HFFc6 (cell line): ENCODE results near the gene GLS2. TPM values are rescaled to one million over a fixed set of nuclear protein-coding genes. Genes with fewer than 3 reads are reported as not detected.
"Not testable (repeated sequence)": the region's sequence is repeated elsewhere in the genome, so short reads cannot be mapped to it uniquely, and the experiment has no call there.

ENCODE experiments used
- DNase-seq: peaks from one replicate; pipeline ENCODE4 v3.0.0-alpha.2; 2018
- H3K27ac Mint-ChIP-seq: 2 replicates; pipeline ENCODE4 v1.8.0; 2020; ENCODE audit warnings: mild to moderate bottlenecking, mixed read lengths
- H3K27me3 Mint-ChIP-seq: 2 replicates; pipeline ENCODE4 v1.8.0; 2021; ENCODE audit warnings: mild to moderate bottlenecking, moderate library complexity, mixed read lengths; ENCODE audit not compliant: insufficient read depth
- H3K36me3 Mint-ChIP-seq: 2 replicates; pipeline ENCODE4 v1.8.0; 2021; ENCODE audit warnings: low read depth, mixed read lengths
- H3K4me1 Mint-ChIP-seq: 2 replicates; pipeline ENCODE4 v1.8.0; 2020; ENCODE audit warnings: low read depth, mixed read lengths
- H3K4me3 Mint-ChIP-seq: 2 replicates; pipeline ENCODE4 v1.8.0; 2020; ENCODE audit warnings: mild to moderate bottlenecking, moderate library complexity, mixed read lengths
- H3K9me3 Mint-ChIP-seq: 2 replicates; pipeline ENCODE4 v1.8.0; 2020; ENCODE audit warnings: mild to moderate bottlenecking, mixed read lengths
- total RNA-seq, 6 experiments: library from RNA; stranded (reverse); fragmentation: NEBNext Ultra II Directional; extraction: Animal tissue kit (Norgen Biotek cat#: 25700); gene quantifications; 2 replicates in 1 of 6; 3 replicates in 5 of 6; pipeline ENCODE4 v1.2.3, GENCODE V29; 2021
- TF ChIP-seq, protein P1 (sequence below): fragments of 200-600 bp; sonication (generic); IDR thresholded peaks from 2 replicates; pipeline ENCODE4 v1.5.0; 2021; ENCODE audit warnings: antibody characterized with exemption, mild to moderate bottlenecking

Gene GLS2
- total RNA-seq, 6 experiments from 2014 or later: not detected

- no peaks in the 10 kb centered on the region for H3K36me3 Mint-ChIP-seq
- no peaks in the 10 kb centered on the region for H3K9me3 Mint-ChIP-seq
- TF ChIP-seq, protein P1, sequence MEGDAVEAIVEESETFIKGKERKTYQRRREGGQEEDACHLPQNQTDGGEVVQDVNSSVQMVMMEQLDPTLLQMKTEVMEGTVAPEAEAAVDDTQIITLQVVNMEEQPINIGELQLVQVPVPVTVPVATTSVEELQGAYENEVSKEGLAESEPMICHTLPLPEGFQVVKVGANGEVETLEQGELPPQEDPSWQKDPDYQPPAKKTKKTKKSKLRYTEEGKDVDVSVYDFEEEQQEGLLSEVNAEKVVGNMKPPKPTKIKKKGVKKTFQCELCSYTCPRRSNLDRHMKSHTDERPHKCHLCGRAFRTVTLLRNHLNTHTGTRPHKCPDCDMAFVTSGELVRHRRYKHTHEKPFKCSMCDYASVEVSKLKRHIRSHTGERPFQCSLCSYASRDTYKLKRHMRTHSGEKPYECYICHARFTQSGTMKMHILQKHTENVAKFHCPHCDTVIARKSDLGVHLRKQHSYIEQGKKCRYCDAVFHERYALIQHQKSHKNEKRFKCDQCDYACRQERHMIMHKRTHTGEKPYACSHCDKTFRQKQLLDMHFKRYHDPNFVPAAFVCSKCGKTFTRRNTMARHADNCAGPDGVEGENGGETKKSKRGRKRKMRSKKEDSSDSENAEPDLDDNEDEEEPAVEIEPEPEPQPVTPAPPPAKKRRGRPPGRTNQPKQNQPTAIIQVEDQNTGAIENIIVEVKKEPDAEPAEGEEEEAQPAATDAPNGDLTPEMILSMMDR: no peak
- H3K27me3 Mint-ChIP-seq: no peaks in the 10 kb centered on the region
- peak overlapping the region; percentile 41 for H3K4me3 Mint-ChIP-seq
- peak overlapping the region; percentile 55 for H3K27ac Mint-ChIP-seq
- DNase-seq: peak; percentile 61
- H3K4me1 Mint-ChIP-seq: peaks cover 55% of the 10 kb centered on the region
These were observed 30.6 kb upstream of the GLS2 start for GRCh38 chr12:56518570-56518969.

DNA sequence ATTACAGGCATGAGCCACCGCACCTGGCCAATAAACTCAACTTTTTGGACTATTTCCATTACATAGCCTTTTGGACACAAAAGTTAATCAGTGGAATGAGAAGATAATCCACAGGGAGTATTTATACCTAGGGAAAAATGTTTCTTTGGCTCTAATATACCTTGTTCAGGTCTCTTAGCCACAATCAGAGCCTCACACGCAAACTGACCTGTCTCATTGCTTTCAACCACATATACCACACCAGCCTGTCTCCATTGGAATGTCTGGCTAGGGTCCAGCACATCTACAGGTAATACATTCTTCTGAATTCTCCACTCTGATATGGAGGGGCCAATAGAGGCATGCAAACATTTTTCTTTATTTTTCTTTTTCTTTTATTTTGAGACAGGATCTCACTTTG lies 29.9 kb upstream of the GLS2 start:
- Mint-ChIP-seq H3K4me1 (peaks cover 58% of the 10 kb centered on the region), H3K27ac (peak overlapping the region; percentile 55)

DNA sequence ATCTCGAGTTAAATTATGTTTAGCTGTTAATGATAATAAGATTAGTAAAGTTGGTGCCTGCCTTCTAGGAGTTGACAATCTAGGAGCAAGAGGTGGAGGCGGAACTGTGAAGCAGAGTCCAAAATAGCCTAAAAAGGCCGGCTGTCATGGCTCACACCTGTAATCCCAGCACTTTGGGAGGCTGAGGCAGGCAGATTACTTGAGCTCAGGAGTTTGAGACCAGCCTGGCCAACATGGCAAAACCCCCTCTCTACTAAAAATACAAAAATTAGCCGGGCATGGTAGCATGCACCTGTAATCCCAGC lies 26.0 kb upstream of the GLS2 start:
- TF ChIP-seq, protein P1: peak; percentile 15; the same call in 1 of the 2 replicates
- not testable (repeated sequence) for H3K9me3 Mint-ChIP-seq, H3K36me3 Mint-ChIP-seq, H3K27me3 Mint-ChIP-seq, DNase-seq, H3K27ac Mint-ChIP-seq
- Mint-ChIP-seq H3K4me3 (peak overlapping the region; percentile 16; the same call in 1 of the 2 replicates), H3K4me1 (peaks cover 32% of the 10 kb centered on the region)

More for the DNA sequence above, 29.9 kb upstream of the GLS2 start:
- Mint-ChIP-seq H3K9me3 (no peaks in the 10 kb centered on the region), H3K36me3 (no peaks in the 10 kb centered on the region), H3K27me3 (no peaks in the 10 kb centered on the region), H3K4me3 (peak overlapping the region; percentile 41; the same call in 1 of the 2 replicates)
- no peak for DNase-seq
- TF ChIP-seq, protein P1: no peak

DNA sequence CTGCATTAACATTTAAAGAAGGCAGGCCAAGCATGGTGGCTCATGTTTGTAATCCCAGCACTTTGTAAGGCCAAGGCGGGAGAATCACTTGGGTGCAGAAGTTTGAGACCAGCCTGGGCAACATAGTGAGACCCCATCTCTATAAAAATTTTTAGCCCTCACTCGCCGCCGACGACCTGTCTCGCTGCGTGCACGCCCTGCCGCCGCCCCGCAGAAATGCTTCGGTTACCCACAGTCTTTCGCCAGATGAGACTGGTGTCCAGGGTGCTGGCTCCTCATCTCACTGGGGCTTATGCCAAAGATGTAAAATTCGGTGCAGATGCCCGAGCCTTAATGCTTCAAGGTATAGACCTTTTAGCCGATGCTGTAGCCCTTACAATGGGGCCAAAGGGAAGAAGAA lies 22.8 kb upstream of the GLS2 start:
- TF ChIP-seq, protein P1: no peak
- Mint-ChIP-seq H3K4me1 (peaks cover 8% of the 10 kb centered on the region), H3K27me3 (peaks cover 11% of the 10 kb centered on the region), H3K4me3 (no peak overlapping the region), H3K36me3 (no peaks in the 10 kb centered on the region), H3K9me3 (no peaks in the 10 kb centered on the region), H3K27ac (no peak overlapping the region)
- DNase-seq: no peak

DNA sequence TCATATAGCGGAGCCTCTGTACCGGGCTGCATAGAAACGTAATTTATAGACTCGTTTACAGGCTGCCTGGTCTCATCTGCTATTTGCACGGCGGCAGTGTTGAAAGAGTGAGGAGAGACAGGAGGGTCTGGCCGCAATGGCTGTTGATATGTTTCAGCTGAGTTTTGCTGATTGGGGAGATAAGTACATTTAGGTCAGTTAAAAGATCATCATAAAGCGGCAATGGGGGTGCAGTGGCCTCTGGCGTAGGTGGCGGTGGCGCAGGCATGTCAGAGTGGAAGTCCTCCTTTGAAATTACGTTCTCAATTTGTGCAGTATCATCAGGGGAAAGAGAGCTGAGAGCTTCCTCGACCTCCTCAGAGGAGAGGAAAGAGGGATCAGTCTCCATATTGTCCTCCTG lies 11.9 kb upstream of the GLS2 start:
- H3K4me3 Mint-ChIP-seq, H3K27ac Mint-ChIP-seq, H3K27me3 Mint-ChIP-seq: not testable (repeated sequence)

GRCh38 chr12:56499452-56499851 lies 11.5 kb upstream of the GLS2 start:
- not testable (repeated sequence) for H3K27ac Mint-ChIP-seq, H3K4me3 Mint-ChIP-seq, H3K9me3 Mint-ChIP-seq, H3K4me1 Mint-ChIP-seq, H3K27me3 Mint-ChIP-seq, H3K36me3 Mint-ChIP-seq, DNase-seq

More for the DNA sequence above, 11.9 kb upstream of the GLS2 start:
- DNase-seq, H3K4me1 Mint-ChIP-seq, H3K36me3 Mint-ChIP-seq, H3K9me3 Mint-ChIP-seq: not testable (repeated sequence)

- not testable (repeated sequence) for H3K27ac Mint-ChIP-seq, H3K9me3 Mint-ChIP-seq, H3K4me3 Mint-ChIP-seq, DNase-seq, H3K27me3 Mint-ChIP-seq, H3K4me1 Mint-ChIP-seq, H3K36me3 Mint-ChIP-seq
These were observed 10.4 kb upstream of the GLS2 start for GRCh38 chr12:56498126-56498902.
